A549 (cell line): Measurements from ENCODE around the gene HPGDS. TPM values are rescaled to one million over a fixed set of nuclear protein-coding genes. Genes with fewer than 3 reads are reported as not detected.
A peak's percentile ranks its signal among the peaks of the same experiment; 100 is the strongest.
"Not testable (repeated sequence)": the region's sequence is repeated elsewhere in the genome, so short reads cannot be mapped to it uniquely, and the experiment has no call there.

Source experiments
- ATAC-seq, 2 experiments: fragments of 200-7000 bp in 1 of 2; fragments of >200 bp in 1 of 2; cut with Nextera tagmentation in 1 of 2; cut with Tn5 transposase in 1 of 2; 3 replicates each; pipeline versions ENCODE4 v1.8.0 to v1.9.1; 2018 to 2020; ENCODE audit warnings: mild to moderate bottlenecking in 1 of 2, moderate library complexity in 1 of 2
- CTCF ChIA-PET: fragments of 300-600 bp; sonication (Branson Sonifier 250); formaldehyde crosslinking; extraction: SDS; loops from one replicate; lab custom pipeline; 2021; ENCODE audit warnings: antibody characterized with exemption, inconsistent platforms; lab: Yijun Ruan, JAX
- POLR2A ChIA-PET: fragments of 350-600 bp; formaldehyde crosslinking; extraction: SDS; loops from one replicate; lab custom pipeline; 2021; ENCODE audit warnings: antibody characterized with exemption, inconsistent platforms; lab: Yijun Ruan, JAX
- DNase-seq, 2 experiments: peaks; one replicate each; pipeline versions ENCODE4 v3.0.0 to v3.0.0-alpha.2; 2011 to 2016; ENCODE audit warnings: low read depth in 1 of 2, low spot score in 1 of 2
- FAIRE-seq: peaks from 2 replicates; lab custom pipeline; 2011; peaks lifted over from hg19 to GRCh38; lab: Jason Lieb, UNC
- H3K27ac ChIP-seq, 2 experiments: fragments of >200 bp; sonication (Bioruptor Twin); formaldehyde crosslinking; 3 replicates each; pipeline ENCODE4 v1.5.1; 2016 to 2017
- H3K4me1 ChIP-seq: fragments of >200 bp; sonication (Bioruptor Twin); formaldehyde crosslinking; 3 replicates; pipeline ENCODE4 v1.6.1; 2016
- H3K4me2 ChIP-seq: fragments of >200 bp; sonication (Bioruptor Twin); formaldehyde crosslinking; 3 replicates; pipeline ENCODE4 v1.6.1; 2016
- H3K4me3 ChIP-seq: fragments of >200 bp; sonication (Bioruptor Twin); formaldehyde crosslinking; 3 replicates; pipeline ENCODE4 v1.5.1; 2016
- H3K9me3 ChIP-seq: fragments of >200 bp; sonication (Bioruptor Twin); formaldehyde crosslinking; 3 replicates; pipeline ENCODE4 v1.6.1; 2016
- BHLHE40 ChIP-seq: IDR thresholded peaks from 2 replicates; pipeline ENCODE4 v1.6.1; 2012; ENCODE audit warnings: low read depth, low read length, inconsistent platforms
- CEBPB ChIP-seq, 2 experiments: fragments of >200 bp in 1 of 2; sonication (Bioruptor Twin) in 1 of 2; formaldehyde crosslinking in 1 of 2; IDR thresholded peaks; 2 replicates each; pipeline ENCODE4 v1.6.1; 2012 to 2016
- EP300 ChIP-seq, 2 experiments: fragments of >200 bp; sonication (Bioruptor Twin); formaldehyde crosslinking; IDR thresholded peaks; 2 replicates in 1 of 2; 3 replicates in 1 of 2; pipeline ENCODE4 v1.6.1; 2016 to 2017
- ESRRA ChIP-seq: fragments of 150-350 bp; IDR thresholded peaks from 2 replicates; pipeline ENCODE4 v1.6.1; 2014; ENCODE audit warnings: mild to moderate bottlenecking, low read length, borderline replicate concordance
- FOSB ChIP-seq: fragments of 250-450 bp; sonication (Bioruptor Pico); IDR thresholded peaks from 2 replicates; pipeline ENCODE4 v1.5.0; 2020; ENCODE audit warnings: mild to moderate bottlenecking, moderate library complexity
- HOXB5 ChIP-seq: fragments of 250-450 bp; sonication (Bioruptor Pico); IDR thresholded peaks from 2 replicates; pipeline ENCODE4 v1.5.0; 2020; ENCODE audit warnings: mild to moderate bottlenecking, moderate library complexity
- JUN ChIP-seq, 2 experiments: fragments of >200 bp; sonication (Bioruptor Twin); formaldehyde crosslinking; IDR thresholded peaks; 2 replicates in 1 of 2; 3 replicates in 1 of 2; pipeline ENCODE4 v1.6.1; 2016 to 2017
- KDM5A ChIP-seq: fragments of 200-600 bp; sonication (generic); IDR thresholded peaks from 2 replicates; pipeline ENCODE4 v1.6.1; 2016; ENCODE audit warnings: antibody characterized with exemption, mild to moderate bottlenecking
- MAFK ChIP-seq: fragments of 450-650 bp; IDR thresholded peaks from 2 replicates; pipeline ENCODE4 v1.6.1; 2014; ENCODE audit not compliant: partially characterized antibody
- MAZ ChIP-seq: fragments of 150-350 bp; IDR thresholded peaks from 2 replicates; pipeline ENCODE4 v1.6.1; 2014; ENCODE audit warnings: antibody characterized with exemption, low read depth, low read length, borderline replicate concordance
- NFE2L2 ChIP-seq: fragments of 150-350 bp; conservative IDR thresholded peaks from 2 replicates; pipeline ENCODE4 v1.6.1; 2014; ENCODE audit warnings: low read length
- NPAS2 ChIP-seq: fragments of 250-450 bp; sonication (Bioruptor Pico); IDR thresholded peaks from 2 replicates; pipeline ENCODE4 v1.8.0; 2022; ENCODE audit warnings: mild to moderate bottlenecking, moderate library complexity, borderline replicate concordance
- POLR2A ChIP-seq: IDR thresholded peaks from 2 replicates; pipeline ENCODE4 v1.6.1; 2012; ENCODE audit warnings: mild to moderate bottlenecking, low read length
- POLR2AphosphoS2 ChIP-seq: conservative IDR thresholded peaks from 2 replicates; pipeline ENCODE4 v1.6.1; 2012; ENCODE audit warnings: low read length, improper control_type of control experiment, inconsistent platforms
- RCOR1 ChIP-seq: fragments of 150-350 bp; IDR thresholded peaks from 2 replicates; pipeline ENCODE4 v1.6.1; 2014; ENCODE audit warnings: antibody characterized with exemption, low read length, low read depth
- WGBS: methylation state at CpG from one replicate; pipeline ENCODE4 v1.1.6; 2017; ENCODE audit errors: missing lambda C conversion rate; 5-methylcytosine and 5-hydroxymethylcytosine counted together
- polyA plus RNA-seq, 4 experiments: library from polyadenylated mRNA; depleted of rRNA in 3 of 4; stranded (reverse); fragments of >200 nt; fragmentation: RNase III in 1 of 4; extraction: RNeasy Plus Mini Kit Qiagen cat#74134 plus additional on column Dnase treatment in 1 of 4; gene quantifications; 2 replicates in 3 of 4; 3 replicates in 1 of 4; pipeline ENCODE4 v1.2.3, GENCODE V29; 2011 to 2017
- TF ChIP-seq, protein P1 (sequence below): fragments of 200-600 bp; sonication (generic); IDR thresholded peaks from 2 replicates; pipeline ENCODE4 v1.6.1; 2016; ENCODE audit warnings: antibody characterized with exemption, mild to moderate bottlenecking, moderate library complexity
- TF ChIP-seq, protein P2 (sequence below): fragments of >200 bp; sonication (Bioruptor Twin); formaldehyde crosslinking; IDR thresholded peaks from 3 replicates; pipeline ENCODE4 v1.5.1; 2016
- TF ChIP-seq, protein P3 (sequence below): fragments of 150-350 bp; IDR thresholded peaks from 2 replicates; pipeline ENCODE4 v1.6.1; 2014; ENCODE audit warnings: low read depth, mild to moderate bottlenecking, low read length
- TF ChIP-seq, protein P4 (sequence below): IDR thresholded peaks from 2 replicates; pipeline ENCODE4 v1.6.1; 2012
- TF ChIP-seq, protein P5 (sequence below): IDR thresholded peaks from 2 replicates; pipeline ENCODE4 v1.6.1; 2012

Gene HPGDS
- polyA plus RNA-seq, 2 of the 4 experiments (the other 2 are of a cell fraction): not detected

DNA sequence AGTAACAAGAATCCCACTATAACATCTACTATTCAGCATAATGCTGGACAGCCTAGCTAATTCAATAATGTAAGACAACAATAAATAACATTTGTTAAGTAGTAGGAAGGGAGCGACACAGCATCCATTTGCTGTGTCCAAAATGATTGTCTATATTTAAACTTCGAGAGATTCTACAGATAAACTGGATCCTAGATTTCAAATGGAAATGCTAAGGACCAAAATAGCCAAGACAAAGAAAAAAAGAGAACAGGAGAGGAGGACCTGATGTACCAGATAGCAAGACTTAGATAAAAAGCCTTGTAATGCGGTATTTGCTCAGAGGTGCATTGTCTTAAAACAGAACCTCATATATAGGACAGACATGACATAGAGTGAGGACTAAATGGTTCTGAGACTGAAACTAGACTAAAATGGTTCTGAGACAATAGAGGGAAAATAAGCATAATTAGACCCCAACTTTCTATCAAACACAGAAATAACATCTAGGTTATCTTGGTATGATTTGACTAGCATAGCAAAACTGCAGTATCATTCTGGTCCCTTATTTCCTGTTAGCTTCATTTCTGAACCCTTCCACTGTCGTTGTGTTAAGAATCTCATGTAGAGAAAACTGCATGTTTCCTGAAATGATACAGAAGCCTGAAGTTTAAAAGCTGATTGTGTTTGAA is 3.8 kb downstream of the HPGDS start (continued):
- TF ChIP-seq, protein P1, sequence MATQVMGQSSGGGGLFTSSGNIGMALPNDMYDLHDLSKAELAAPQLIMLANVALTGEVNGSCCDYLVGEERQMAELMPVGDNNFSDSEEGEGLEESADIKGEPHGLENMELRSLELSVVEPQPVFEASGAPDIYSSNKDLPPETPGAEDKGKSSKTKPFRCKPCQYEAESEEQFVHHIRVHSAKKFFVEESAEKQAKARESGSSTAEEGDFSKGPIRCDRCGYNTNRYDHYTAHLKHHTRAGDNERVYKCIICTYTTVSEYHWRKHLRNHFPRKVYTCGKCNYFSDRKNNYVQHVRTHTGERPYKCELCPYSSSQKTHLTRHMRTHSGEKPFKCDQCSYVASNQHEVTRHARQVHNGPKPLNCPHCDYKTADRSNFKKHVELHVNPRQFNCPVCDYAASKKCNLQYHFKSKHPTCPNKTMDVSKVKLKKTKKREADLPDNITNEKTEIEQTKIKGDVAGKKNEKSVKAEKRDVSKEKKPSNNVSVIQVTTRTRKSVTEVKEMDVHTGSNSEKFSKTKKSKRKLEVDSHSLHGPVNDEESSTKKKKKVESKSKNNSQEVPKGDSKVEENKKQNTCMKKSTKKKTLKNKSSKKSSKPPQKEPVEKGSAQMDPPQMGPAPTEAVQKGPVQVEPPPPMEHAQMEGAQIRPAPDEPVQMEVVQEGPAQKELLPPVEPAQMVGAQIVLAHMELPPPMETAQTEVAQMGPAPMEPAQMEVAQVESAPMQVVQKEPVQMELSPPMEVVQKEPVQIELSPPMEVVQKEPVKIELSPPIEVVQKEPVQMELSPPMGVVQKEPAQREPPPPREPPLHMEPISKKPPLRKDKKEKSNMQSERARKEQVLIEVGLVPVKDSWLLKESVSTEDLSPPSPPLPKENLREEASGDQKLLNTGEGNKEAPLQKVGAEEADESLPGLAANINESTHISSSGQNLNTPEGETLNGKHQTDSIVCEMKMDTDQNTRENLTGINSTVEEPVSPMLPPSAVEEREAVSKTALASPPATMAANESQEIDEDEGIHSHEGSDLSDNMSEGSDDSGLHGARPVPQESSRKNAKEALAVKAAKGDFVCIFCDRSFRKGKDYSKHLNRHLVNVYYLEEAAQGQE: no peak
- TF ChIP-seq BHLHE40: no peak
- TF ChIP-seq, protein P2, sequence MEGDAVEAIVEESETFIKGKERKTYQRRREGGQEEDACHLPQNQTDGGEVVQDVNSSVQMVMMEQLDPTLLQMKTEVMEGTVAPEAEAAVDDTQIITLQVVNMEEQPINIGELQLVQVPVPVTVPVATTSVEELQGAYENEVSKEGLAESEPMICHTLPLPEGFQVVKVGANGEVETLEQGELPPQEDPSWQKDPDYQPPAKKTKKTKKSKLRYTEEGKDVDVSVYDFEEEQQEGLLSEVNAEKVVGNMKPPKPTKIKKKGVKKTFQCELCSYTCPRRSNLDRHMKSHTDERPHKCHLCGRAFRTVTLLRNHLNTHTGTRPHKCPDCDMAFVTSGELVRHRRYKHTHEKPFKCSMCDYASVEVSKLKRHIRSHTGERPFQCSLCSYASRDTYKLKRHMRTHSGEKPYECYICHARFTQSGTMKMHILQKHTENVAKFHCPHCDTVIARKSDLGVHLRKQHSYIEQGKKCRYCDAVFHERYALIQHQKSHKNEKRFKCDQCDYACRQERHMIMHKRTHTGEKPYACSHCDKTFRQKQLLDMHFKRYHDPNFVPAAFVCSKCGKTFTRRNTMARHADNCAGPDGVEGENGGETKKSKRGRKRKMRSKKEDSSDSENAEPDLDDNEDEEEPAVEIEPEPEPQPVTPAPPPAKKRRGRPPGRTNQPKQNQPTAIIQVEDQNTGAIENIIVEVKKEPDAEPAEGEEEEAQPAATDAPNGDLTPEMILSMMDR: no peak

DNA sequence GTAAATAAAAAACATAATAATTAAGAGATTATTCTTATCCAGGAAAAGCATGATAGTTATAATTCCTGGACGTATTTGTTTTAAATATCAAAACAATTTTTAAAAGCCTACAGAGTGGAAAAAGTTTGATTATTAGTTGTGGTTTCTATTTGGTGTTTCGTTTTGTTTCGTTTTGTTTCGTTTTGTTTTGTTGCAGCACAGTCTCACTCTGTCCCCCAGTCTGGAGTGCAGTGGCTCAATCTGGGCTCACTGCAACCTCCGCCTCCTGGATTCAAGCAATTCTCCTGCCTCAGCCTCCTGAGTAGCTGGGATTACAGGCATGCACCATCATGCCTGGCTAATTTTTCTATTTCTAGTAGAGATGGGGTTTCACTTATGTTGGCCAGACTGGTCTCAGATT is 5.8 kb downstream of the HPGDS start:
- FAIRE-seq, H3K4me3 ChIP-seq, H3K27ac ChIP-seq, H3K9me3 ChIP-seq, POLR2A ChIA-PET, ATAC-seq, DNase-seq: not testable (repeated sequence)
- 41% methylated on average over 5 of the region's 5 CpGs for WGBS
- CTCF ChIA-PET: interaction anchor here (1.1 kb wide), 1 partner anchor 54 kb away, joined by 3 read pairs; no protein-coding TSS in a partner anchor
- Histone ChIP-seq H3K4me2 (peak overlapping the region; percentile 45), H3K4me1 (peaks cover 22% of the 10 kb centered on the region; the same call in 2 of the 3 replicates)

DNA sequence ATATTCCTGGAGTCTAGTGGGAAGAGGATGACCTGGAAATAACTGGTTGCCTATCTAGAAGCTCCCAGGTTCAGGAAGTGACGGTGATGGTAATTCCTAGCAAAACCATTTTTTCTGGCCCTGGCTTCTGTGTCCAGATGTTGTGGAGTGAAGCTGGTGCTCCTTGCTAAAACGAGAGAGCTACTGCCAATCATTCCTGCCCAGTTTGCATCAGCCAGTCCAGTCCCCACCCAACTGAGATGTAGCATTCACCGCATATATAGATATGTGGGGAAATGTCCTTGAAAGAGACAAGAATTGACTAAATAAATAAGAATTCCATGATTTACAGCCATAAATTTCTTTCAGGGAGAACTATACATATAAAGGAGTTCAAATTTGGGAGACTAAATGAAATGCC is 6.3 kb downstream of the HPGDS start:
- ChIA-PET CTCF (interaction anchor here (1.1 kb wide), 1 partner anchor 54 kb away, joined by 3 read pairs; no protein-coding TSS in a partner anchor), POLR2A (no interaction called here)
- no peak overlapping the region for H3K27ac ChIP-seq
- TF ChIP-seq NFE2L2 (no peak), EP300 (IDR thresholded peaks at IDR 0.05) (no peak)
- DNase-seq (no peak), ATAC-seq (no peak), FAIRE-seq (no peak)
- no peak overlapping the region for H3K4me3 ChIP-seq
- H3K4me2 ChIP-seq: peak overlapping the region; percentile 45
- 76% methylated on average over 3 of the region's 3 CpGs for WGBS
- peaks cover 22% of the 10 kb centered on the region; the same call in 2 of the 3 replicates for H3K4me1 ChIP-seq
- H3K9me3 ChIP-seq: no peaks in the 10 kb centered on the region

DNA sequence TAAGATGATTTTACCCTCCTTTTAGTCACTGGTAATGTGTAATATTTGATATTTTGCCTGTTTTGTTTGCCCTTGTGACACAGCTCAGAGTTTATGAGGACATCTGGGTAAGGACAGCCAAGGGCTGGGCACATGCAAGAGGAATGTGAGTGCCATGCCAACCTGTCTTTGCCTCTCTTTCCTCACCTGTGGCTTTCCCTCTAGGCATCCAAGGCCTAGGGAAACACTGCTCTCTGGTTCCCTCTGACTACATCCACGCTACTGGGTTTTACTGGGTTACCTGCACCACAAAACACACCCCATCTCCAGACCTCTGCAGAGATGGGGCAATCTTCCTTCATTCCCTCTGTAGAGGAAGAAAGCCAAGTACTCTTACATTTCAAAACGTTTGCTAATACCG is 7.7 kb downstream of the HPGDS start:
- Histone ChIP-seq H3K4me2 (no peak overlapping the region), H3K27ac (no peak overlapping the region), H3K9me3 (no peaks in the 10 kb centered on the region), H3K4me1 (peaks cover 22% of the 10 kb centered on the region; the same call in 2 of the 3 replicates), H3K4me3 (no peak overlapping the region)
- ChIA-PET POLR2A (no interaction called here), CTCF (no interaction called here)
- DNase-seq: no peak
- FAIRE-seq: no peak
- peak in 1 of 2 experiments; percentile 38; a peak in 2 of 6 replicates for ATAC-seq
- WGBS: 65% methylated on average over 3 of the region's 3 CpGs
- TF ChIP-seq KDM5A (no peak), MAZ (no peak), HOXB5 (no peak), CEBPB (IDR thresholded peaks at IDR 0.05) (no peak), NPAS2 (CRISPR knock-in tag) (no peak), NFE2L2 (no peak), MAFK (no peak), ESRRA (no peak), JUN (IDR thresholded peaks at IDR 0.05) (no peak), POLR2A (no peak), RCOR1 (no peak), EP300 (IDR thresholded peaks at IDR 0.05) (no peak), FOSB (CRISPR knock-in tag) (no peak), POLR2AphosphoS2 (no peak)
- TF ChIP-seq, protein P3, sequence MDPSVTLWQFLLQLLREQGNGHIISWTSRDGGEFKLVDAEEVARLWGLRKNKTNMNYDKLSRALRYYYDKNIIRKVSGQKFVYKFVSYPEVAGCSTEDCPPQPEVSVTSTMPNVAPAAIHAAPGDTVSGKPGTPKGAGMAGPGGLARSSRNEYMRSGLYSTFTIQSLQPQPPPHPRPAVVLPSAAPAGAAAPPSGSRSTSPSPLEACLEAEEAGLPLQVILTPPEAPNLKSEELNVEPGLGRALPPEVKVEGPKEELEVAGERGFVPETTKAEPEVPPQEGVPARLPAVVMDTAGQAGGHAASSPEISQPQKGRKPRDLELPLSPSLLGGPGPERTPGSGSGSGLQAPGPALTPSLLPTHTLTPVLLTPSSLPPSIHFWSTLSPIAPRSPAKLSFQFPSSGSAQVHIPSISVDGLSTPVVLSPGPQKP: no peak
- TF ChIP-seq, protein P2: no peak
- TF ChIP-seq, protein P4, sequence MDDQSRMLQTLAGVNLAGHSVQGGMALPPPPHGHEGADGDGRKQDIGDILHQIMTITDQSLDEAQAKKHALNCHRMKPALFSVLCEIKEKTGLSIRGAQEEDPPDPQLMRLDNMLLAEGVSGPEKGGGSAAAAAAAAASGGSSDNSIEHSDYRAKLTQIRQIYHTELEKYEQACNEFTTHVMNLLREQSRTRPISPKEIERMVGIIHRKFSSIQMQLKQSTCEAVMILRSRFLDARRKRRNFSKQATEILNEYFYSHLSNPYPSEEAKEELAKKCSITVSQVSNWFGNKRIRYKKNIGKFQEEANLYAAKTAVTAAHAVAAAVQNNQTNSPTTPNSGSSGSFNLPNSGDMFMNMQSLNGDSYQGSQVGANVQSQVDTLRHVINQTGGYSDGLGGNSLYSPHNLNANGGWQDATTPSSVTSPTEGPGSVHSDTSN: no peak
- TF ChIP-seq, protein P5, sequence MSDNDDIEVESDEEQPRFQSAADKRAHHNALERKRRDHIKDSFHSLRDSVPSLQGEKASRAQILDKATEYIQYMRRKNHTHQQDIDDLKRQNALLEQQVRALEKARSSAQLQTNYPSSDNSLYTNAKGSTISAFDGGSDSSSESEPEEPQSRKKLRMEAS: no peak
